ENCODE measurements around the gene MAP1LC3B2. TPM values are rescaled to one million over a fixed set of nuclear protein-coding genes. Genes with fewer than 3 reads are reported as not detected.

The MAP1LC3B2 gene
- total RNA-seq, 1 experiment from 2014 or later = 1.5 TPM

DNA sequence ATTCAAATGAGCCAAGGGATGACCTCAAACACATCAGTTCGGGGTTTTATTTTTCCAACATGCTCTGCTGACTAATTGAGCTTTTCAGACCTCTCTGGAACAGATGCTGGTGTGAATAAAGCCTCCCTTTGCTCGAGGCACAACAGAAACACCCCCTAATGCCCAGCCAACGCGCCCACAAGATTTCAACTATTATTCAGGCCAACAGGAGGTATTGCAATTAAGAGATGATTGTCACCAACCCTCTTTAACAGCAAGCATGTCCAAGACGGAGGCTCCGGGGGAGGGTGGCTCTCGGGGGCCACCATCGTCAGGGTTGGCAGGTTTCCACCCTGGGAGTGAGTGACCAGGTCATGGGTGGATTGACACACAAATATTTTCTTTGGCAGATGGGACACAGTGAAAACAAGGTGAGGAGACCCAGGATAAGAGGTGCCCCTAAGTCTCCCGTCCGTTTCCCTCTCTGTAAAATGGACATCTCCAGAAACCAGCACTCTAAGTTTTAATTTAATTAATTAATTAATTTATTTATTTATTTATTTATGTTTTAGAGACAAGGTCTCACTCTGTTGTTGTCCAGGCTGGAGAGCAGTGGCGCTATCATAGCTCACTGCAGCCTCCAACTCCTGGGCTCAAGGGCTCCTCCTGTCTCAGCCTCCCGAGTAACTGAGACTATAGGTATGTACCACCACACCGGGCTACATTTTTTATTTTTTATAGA, 56.1 kb downstream of the MAP1LC3B2 start:
- no peak overlapping the region for H3K4me2 ChIP-seq (ENCODE audit: insufficient read depth, insufficient read length, low read length)
- H2AK5ac ChIP-seq (ENCODE audit: insufficient read length, low read length) = no peak overlapping the region
- H3K27me3 Mint-ChIP-seq (ENCODE audit: low read depth) = no peaks in the 10 kb centered on the region; the same call in 1 of the 2 replicates
- H2BK120ac ChIP-seq (ENCODE audit: low read depth, low read length, poor library complexity, severe bottlenecking) = no peak overlapping the region
- H3K36me3 Mint-ChIP-seq (ENCODE audit: insufficient read depth in 1 of 3, low read depth in 3 of 3) = no peaks in the 10 kb centered on the region; a peak in 1 of 7 replicates
- H3K56ac ChIP-seq (ENCODE audit: insufficient read length, low read depth, low read length) = no peak overlapping the region
- peaks cover 0 to 4% of the 10 kb centered on the region in 2 experiments; a peak in 2 of 5 replicates for H3K9me3 Mint-ChIP-seq
- H2BK12ac ChIP-seq (ENCODE audit: insufficient read length, low read depth, low read length) = no peak overlapping the region
- DNase-seq = no peak
- H4K5ac ChIP-seq (ENCODE audit: insufficient read length, low read depth, low read length) = no peak overlapping the region
- WGBS (ENCODE audit: extremely low coverage, insufficient read length, low lambda C conversion rate) = no CpG with 5 or more reads among the region's 13 CpGs
- peaks cover 18 to 24% of the 10 kb centered on the region in 2 experiments for H3K4me1 Mint-ChIP-seq
- H3K79me2 ChIP-seq (ENCODE audit: insufficient read depth, low read length) = no peaks in the 10 kb centered on the region
- no peak overlapping the region for H3K14ac ChIP-seq (ENCODE audit: insufficient read depth, low read length)
- no peak overlapping the region for H2AFZ ChIP-seq (ENCODE audit: low read length)
- no peak overlapping the region for H4K91ac ChIP-seq (ENCODE audit: insufficient read length, low read depth, low read length)
- H3T11ph ChIP-seq (ENCODE audit: low read length) = no peak overlapping the region
- H3K23me2 ChIP-seq (ENCODE audit: insufficient read length, low read depth, low read length, poor library complexity, severe bottlenecking) = no peaks in the 10 kb centered on the region
- no peaks in the 10 kb centered on the region for H3K4me1 ChIP-seq (ENCODE audit: insufficient read depth, low read length)
- H3K79me1 ChIP-seq (ENCODE audit: insufficient read depth, low read depth, low read length, poor library complexity, severe bottlenecking) = no peaks in the 10 kb centered on the region
- H3K9ac ChIP-seq (ENCODE audit: extremely low read depth, insufficient read length, low read length) = no peak overlapping the region
- no peak for TF ChIP-seq CTCF (conservative IDR thresholded peaks at IDR 0.05)
- H3K27ac Mint-ChIP-seq = 0 out of 7 replicates have a peak overlapping the region, but pooled peaks of 1 of the 3 experiments have one; percentile 40
- no peaks in the 10 kb centered on the region for H3K27me3 ChIP-seq (ENCODE audit: insufficient read depth, low read length)
- H4K8ac ChIP-seq (replicated peaks; ENCODE audit: insufficient read length, low read depth, low read length) = no peak overlapping the region
- H3K4ac ChIP-seq (ENCODE audit: low read depth, low read length) = no peak overlapping the region
- no peak overlapping the region for H3K4me3 Mint-ChIP-seq
- no peak overlapping the region for H3K23ac ChIP-seq (ENCODE audit: insufficient read length, low read depth, low read length)
- H2BK20ac ChIP-seq (ENCODE audit: low read depth, low read length, poor library complexity, severe bottlenecking) = no peak overlapping the region
- H3K27ac ChIP-seq (ENCODE audit: insufficient read length, low read depth, low read length) = no peak overlapping the region
- H4K20me1 ChIP-seq (ENCODE audit: control insufficient read depth, insufficient read depth, insufficient read length) = no peaks in the 10 kb centered on the region
- no peak overlapping the region for H2BK15ac ChIP-seq (ENCODE audit: low read depth, low read length)
- no peaks in the 10 kb centered on the region for H3K9me3 ChIP-seq (ENCODE audit: control insufficient read depth, low read depth, low read length)
- no peak overlapping the region for H2BK5ac ChIP-seq (ENCODE audit: insufficient read length, low read length)
- H3K18ac ChIP-seq (ENCODE audit: insufficient read length, low read depth, low read length) = no peak overlapping the region
